Measurements from ENCODE around the gene NSL1.
"Not testable (repeated sequence)": the region's sequence is repeated elsewhere in the genome, so short reads cannot be mapped to it uniquely, and the experiment has no call there.

The NSL1 gene

GRCh38 chr1:212783976-212784375 is 7.6 kb downstream of the NSL1 start:
- no peak for DNase-seq (ENCODE audit: low read depth)

DNA sequence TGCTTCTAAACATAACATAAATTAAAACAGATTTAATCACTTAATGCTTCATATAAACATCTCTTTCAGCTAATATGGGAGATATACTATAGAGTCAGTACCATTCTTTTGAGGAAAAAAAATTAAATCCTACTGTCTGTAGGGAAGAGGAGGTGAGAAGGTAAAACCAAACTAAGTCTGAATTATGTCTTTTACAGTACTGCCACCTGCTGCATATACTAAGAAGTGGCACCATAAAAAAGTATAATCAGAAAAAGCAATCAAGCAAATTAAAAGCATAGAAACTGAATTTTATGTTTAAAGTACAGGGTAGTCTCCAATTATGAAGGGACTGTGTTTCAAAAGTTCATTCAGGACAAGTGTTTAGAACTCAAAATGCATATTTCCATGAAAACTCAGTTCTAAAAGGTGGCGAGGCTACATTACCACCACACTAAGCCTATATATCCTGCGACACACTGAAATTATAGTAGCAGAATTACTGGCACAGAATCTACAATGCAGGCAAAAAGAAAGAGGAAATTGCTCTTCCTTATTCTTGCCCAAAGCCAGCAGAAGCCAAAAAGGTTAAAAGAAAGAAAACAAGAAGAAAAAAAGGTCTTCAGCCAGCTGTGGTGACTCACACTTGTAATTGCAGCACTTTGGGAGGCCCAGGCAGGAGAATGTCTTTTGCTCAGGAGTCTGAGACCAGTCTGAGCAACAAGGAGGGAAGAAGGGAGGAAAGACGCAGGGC is 9.0 kb downstream of the NSL1 start:
- DNase-seq (ENCODE audit: low read depth), result no peak

GRCh38 chr1:212781225-212781624 is 10.4 kb downstream of the NSL1 start:
- DNase-seq (ENCODE audit: low read depth), result no peak

GRCh38 chr1:212780759-212781158 is 10.8 kb downstream of the NSL1 start:
- DNase-seq (ENCODE audit: low read depth), result no peak

DNA sequence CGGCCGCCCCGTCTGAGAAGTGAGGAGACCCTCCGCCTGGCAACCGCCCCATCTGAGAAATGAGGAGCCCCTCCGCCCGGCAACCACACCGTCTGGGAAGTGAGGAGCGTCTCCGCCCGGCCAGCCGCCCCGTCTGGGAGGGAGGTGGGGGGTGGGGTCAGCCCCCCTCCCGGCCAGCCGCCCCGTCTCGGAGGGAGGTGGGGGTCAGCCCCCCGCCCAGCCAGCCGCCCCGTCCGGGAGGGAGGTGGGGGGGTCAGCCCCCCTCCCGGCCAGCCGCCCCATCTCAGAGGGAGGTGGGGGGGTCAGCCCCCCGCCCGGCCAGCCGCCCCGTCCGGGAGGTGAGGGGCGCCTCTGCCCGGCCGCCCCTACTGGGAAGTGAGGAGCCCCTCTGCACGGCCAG is 12.5 kb downstream of the NSL1 start:
- not testable (repeated sequence) for DNase-seq (ENCODE audit: low read depth)

GRCh38 chr1:212777151-212777550 is 14.4 kb downstream of the NSL1 start:
- DNase-seq (ENCODE audit: low read depth), result no peak

DNA sequence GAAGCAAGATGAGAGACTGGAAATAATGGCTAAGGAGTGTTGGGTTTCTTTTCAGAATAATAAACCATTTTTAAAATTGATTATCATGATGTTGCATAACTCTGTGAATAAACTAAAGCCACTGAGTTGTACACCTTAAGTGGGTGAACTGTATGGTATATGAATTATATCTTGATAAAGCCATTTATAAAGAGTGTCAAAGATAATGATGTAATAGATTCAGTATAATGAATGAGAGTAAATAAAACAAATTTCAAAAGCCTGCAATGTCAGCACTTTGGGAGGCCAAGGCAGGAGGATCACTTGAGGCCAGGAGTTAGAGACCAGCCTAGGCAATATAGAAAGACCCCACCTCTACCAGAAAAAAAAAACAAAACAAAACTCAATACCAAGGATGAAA is 16.3 kb downstream of the NSL1 start:
- no peak for DNase-seq (ENCODE audit: low read depth)

DNA sequence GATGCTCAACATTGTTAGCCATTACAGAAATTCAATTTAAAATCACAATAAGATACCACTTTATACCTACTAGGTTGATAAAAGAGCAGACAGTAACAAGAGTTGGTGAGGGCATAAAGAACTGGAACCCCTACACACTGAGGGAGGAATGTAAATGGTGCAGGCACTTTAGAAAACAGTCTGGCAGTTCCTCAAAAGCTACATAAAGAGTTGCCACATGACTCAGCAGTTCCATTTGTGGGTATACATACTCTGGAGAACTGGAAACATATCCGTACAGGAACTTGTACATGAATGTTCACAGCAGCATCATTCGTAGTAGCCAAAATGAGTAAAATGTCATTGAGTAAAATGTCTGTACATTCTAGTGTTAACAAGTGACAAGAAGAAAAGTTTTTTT is 17.0 kb downstream of the NSL1 start:
- no peak for DNase-seq (ENCODE audit: low read depth)

DNA sequence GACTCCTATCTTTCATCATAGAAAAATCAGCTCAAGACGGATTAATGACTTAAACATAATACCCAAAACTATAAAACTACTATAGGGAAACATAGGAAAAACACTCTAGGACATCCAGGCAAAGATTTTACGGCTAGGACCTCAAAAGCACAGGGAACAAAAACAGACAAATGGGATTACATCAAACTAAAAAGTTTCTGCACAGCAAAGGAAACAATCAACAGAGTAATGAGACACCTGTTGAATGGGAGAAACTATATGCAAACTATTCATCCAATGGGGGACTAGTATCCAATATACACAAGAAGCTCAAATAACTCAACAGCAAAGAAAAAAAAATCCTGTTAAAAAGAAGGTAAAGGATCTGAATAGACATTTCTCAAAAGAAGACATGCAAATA is 18.6 kb downstream of the NSL1 start:
- DNase-seq (ENCODE audit: low read depth), result no peak

DNA sequence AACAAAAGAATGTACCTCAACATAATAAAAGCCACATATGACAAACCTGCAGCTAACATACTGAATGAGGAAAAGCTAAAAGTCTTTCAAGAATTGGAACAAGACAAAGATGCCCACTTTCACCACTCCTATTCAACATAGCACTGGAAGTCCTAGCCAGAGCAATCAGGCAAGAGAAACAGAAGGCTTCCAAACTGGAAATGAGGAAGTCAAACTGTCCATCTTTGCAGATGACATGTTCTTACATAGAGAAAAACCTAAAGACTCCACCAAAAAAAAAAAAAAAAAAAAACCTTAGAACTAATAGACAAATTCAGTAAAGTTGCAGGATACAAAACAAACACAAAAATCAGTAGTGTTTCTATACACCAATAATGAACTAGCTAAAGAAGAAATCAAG is 20.2 kb downstream of the NSL1 start:
- DNase-seq (ENCODE audit: low read depth), result no peak

DNA sequence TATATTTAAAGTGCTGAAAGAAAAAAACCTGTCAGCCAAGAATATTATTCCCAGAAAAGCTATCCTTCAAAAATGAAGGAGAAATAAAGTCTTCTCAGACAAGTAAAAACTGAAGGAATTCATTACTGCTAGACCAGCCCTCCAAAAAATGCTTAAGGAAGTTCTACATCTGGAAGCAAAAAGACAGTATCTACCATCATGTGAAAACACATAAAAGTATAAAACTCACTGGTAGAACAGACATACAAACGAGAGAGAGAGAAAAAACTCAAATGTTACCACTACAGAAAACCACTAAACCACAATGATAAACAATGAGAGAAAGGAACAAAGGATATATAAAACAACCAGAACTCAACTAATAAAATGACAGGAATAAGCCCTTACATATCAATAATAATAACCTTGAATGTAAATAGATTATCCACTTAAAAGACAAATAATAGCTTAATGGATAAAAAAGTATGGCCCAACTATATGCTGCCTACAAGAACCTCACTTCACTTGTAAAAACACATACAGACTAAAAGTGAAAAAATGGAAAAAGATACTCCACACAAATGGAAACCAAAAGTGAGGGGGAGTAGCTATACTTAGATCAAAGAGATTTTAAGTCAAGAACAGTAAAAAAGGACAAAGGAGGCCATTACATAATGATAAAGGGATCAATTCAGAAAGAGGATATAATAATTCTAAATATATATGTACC is 22.0 kb downstream of the NSL1 start:
- DNase-seq (ENCODE audit: low read depth), result no peak

DNA sequence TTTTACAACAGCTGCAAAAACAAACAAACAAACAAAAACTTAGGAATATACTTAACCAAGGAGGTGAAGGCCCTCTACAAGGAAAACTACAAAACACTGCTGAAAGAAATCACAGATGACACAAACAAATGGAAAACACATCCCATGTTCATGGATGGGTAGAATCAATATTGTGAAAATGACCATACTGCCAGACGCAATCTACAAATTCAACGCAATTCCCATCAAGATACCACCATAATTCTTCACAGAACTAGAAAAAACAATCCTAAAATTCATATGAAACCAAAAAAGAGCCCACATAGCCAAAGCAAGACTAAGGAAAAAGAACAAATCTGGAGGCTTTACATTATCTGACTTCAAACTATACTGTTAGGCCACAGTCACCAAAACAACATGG is 24.8 kb downstream of the NSL1 start:
- not testable (repeated sequence) for DNase-seq (ENCODE audit: low read depth)

- DNase-seq (ENCODE audit: low read depth), result not testable (repeated sequence)
Observed at GRCh38 chr1:212764718-212765281, 26.8 kb downstream of the NSL1 start.

DNA sequence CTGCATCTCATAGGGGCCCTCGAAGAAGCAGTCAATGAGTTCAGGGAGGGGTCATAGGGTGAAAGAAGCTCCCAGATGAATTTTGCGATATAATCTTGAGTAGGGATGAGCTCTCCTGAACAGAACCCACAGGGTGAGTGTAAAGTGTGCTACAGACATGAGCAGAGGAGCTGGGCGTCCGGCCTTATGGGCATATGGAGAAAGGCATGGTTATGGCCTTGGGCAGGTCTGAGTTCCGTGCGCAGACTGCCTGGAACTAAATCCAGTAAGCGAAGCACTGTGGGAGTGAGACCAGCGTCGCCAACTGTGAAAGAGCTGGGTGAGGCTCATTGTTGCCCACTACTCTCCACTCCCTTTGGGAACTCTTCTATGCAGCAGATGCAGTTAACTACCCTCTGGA is 28.7 kb downstream of the NSL1 start:
- DNase-seq (ENCODE audit: low read depth), result no peak

- DNase-seq (ENCODE audit: low read depth), result no peak
Observed at GRCh38 chr1:212762234-212762633, 29.3 kb downstream of the NSL1 start.

GRCh38 chr1:212760126-212760823 is 31.3 kb downstream of the NSL1 start:
- no peak for DNase-seq (ENCODE audit: low read depth)

DNA sequence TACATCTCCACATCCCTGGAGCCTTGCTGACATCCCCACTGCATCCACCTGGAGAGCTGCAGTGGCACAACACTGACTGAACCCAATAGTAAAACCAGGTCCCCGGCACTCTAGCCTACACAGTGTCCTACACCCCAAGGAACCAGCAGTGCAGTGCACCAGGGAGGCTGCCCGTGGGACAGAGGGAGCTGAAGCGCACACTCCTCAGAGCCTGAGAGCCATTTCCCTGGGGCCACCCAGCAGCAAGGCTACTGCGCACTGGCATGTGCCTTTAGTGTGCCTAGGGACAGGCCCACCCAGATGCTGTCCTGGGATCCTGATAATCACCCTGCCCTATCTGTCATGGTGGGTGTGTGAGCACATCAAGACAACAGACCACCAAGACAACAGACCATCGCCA is 31.9 kb downstream of the NSL1 start:
- no peak for DNase-seq (ENCODE audit: low read depth)

- DNase-seq (ENCODE audit: low read depth), result no peak
Observed at GRCh38 chr1:212754680-212755079, 36.9 kb downstream of the NSL1 start.

DNA sequence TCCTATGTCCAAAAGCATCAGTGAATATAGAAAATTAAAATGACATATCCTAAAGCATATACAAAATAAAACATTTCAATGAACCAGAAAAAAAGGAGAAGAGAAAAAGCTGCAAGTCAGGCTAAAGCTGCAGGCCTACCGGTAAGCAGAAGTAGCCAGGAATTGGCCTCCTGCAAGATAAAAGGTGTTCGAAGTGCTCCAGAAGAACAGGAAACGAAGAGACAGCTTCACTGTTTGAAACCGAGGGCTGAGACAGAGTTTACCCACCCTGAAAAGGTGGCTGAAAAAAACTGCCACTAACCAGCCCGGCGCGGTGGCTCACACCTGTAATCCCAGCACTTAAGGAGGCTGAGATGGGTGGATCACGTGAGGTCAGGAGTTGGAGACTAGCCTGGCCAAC is 37.4 kb downstream of the NSL1 start:
- no peak for DNase-seq (ENCODE audit: low read depth)

DNA sequence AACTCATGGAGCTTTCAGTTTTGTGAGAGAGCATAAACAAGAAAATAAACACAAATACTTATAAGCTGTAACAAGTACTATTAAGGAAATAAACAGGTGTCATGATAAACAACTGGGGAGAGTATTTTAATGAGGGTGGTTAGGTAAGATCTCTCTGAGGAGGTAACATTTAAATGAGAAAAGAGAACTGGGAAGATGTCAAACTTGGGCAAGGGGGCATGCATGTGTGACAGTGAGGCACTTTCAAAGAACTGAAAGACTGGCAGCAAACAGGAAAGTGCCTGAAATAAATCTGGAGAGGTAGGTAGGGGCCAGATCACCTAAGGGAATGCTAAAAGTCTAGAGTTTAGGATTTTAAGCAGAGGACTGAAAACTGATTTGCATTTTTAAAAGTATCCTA is 37.8 kb downstream of the NSL1 start:
- no peak for DNase-seq (ENCODE audit: low read depth)

DNA sequence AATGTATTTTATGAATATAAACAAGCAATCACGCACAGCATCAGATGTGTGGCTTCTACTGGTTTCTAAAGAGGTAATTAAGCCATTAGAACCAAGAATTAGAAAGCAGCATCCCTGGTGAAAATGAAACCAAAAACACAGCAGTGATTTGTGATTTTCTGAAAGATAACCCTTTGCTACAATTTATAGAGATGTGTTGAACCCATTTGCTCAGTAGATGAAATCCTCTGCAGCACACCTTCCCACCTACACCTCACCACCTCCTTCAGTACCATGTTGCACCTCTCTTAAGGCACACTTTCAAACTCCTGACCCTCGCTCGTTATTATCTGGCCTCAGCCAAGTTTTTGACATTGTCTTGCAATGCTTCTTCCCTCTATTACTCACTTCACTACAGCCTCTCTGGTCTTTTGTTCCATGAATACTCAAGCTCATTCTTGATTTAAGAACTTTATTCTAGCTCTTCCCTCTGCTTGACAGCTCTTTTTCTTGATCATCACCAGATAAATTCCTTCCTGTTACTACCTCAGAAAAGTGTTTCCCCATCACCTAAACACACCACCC is 38.6 kb downstream of the NSL1 start:
- no peak for DNase-seq (ENCODE audit: low read depth)

DNA sequence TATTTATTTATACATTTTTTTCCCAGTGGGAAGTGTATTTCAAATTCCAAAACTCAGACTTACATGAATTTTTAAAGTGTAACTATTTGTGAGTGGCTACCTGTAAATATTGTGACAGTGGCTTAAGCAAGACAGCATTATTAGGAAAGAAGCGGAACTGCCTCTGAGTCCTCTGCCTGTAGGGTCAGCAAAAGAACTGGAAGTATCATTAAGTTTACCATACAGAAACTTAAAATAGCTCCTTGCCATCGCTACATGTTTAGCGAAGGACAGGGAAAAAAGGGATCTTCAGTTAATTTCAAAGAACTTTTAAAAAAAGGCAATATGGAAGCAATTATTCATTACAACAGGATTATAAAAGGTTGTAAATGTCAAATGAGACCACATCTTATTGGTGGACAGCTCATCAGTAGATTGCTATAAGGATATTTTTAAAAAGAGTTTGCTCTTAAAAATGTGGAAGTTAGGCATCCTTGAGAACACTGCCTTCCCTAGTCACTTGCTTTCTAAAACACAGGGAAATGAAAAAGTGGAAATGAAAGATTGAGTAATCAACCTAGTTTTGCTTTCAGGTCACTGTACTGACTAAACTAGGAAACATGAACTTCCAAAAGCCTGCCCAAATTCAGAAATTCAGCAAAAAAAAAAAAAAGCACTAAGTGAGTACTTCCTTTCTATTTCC is 39.2 kb downstream of the NSL1 start:
- no peak for DNase-seq (ENCODE audit: low read depth)
